ENCODE measurements around the gene NEB. TPM values are rescaled to one million over a fixed set of nuclear protein-coding genes. Genes with fewer than 3 reads are reported as not detected.

The NEB gene
- polyA plus RNA-seq, 2 of the 4 experiments (the other 2 are of a cell fraction): 0.67 to 4.4 TPM

GRCh38 chr2:151782378-151783132 lies 48.3 kb upstream of the NEB start:
- FAIRE-seq: no peak

GRCh38 chr2:151781642-151782041 lies 47.4 kb upstream of the NEB start:
- DNase-seq (ENCODE audit: low read depth in 1 of 2, low spot score in 1 of 2) (no peak), ATAC-seq (no peak), FAIRE-seq (no peak)
- WGBS (ENCODE audit: missing lambda C conversion rate): 84% methylated on average over 4 of the region's 4 CpGs
- H3K27ac ChIP-seq: no peak overlapping the region
- no peak overlapping the region for H3K4me2 ChIP-seq
- CTCF ChIA-PET: no interaction called here
- H3K4me1 ChIP-seq: no peaks in the 10 kb centered on the region
- POLR2A ChIA-PET: no interaction called here
- H3K9me3 ChIP-seq: no peaks in the 10 kb centered on the region
- no peak overlapping the region for H3K4me3 ChIP-seq
- TF ChIP-seq NR3C1 (IDR thresholded peaks at IDR 0.05) (no peak), HOXB13 (CRISPR knock-in tag; IDR thresholded peaks at IDR 0.05; ENCODE audit: low read depth) (no peak), MYC (IDR thresholded peaks at IDR 0.05; ENCODE audit: borderline replicate concordance, low read length) (no peak), JUNB (IDR thresholded peaks at IDR 0.05) (no peak), KDM1A (IDR thresholded peaks at IDR 0.05; ENCODE audit: low read depth) (no peak), TFCP2L1 (CRISPR knock-in tag; IDR thresholded peaks at IDR 0.05) (no peak), CBX8 (IDR thresholded peaks at IDR 0.05) (no peak), EHMT2 (IDR thresholded peaks at IDR 0.05; ENCODE audit: low read depth) (no peak), BHLHE40 (IDR thresholded peaks at IDR 0.05; ENCODE audit: low read depth, low read length) (no peak), MAFK (IDR thresholded peaks at IDR 0.05; ENCODE audit: partially characterized antibody) (no peak), ELK1 (IDR thresholded peaks at IDR 0.05; ENCODE audit: low read depth, low read length) (no peak), CBX2 (IDR thresholded peaks at IDR 0.05; ENCODE audit: borderline replicate concordance, low read depth) (no peak), FOSB (CRISPR knock-in tag; IDR thresholded peaks at IDR 0.05) (no peak), TP53 (CRISPR knock-in tag; IDR thresholded peaks at IDR 0.05) (no peak), CEBPB (IDR thresholded peaks at IDR 0.05) (no peak), CTCF (IDR thresholded peaks at IDR 0.05) (no peak)

More at GRCh38 chr2:151782378-151783132, 48.3 kb upstream of the NEB start:
- ChIA-PET CTCF (no interaction called here), POLR2A (no interaction called here)
- ATAC-seq (no peak), DNase-seq (ENCODE audit: low read depth in 1 of 2, low spot score in 1 of 2) (no peak)
- TF ChIP-seq CHD2 (IDR thresholded peaks at IDR 0.05; ENCODE audit: low read length, partially characterized antibody) (no peak), CEBPB (IDR thresholded peaks at IDR 0.05) (no peak), ZC3H11A (IDR thresholded peaks at IDR 0.05) (no peak), PHF8 (IDR thresholded peaks at IDR 0.05; ENCODE audit: borderline replicate concordance, low read depth) (no peak), POLR2AphosphoS2 (conservative IDR thresholded peaks at IDR 0.05; ENCODE audit: low read length) (no peak), HES2 (IDR thresholded peaks at IDR 0.05) (no peak), CHD4 (IDR thresholded peaks at IDR 0.05; ENCODE audit: borderline replicate concordance) (no peak), NPAS2 (CRISPR knock-in tag; IDR thresholded peaks at IDR 0.05; ENCODE audit: borderline replicate concordance) (no peak), BCL3 (IDR thresholded peaks at IDR 0.05) (no peak), POLR2A (IDR thresholded peaks at IDR 0.05; ENCODE audit: low read length) (no peak), EP300 (IDR thresholded peaks at IDR 0.05) (no peak), CTCF (IDR thresholded peaks at IDR 0.05) (no peak), FOSL2 (IDR thresholded peaks at IDR 0.05) (no peak), FOSL2 (CRISPR knock-in tag; IDR thresholded peaks at IDR 0.05) (no peak), KDM5A (IDR thresholded peaks at IDR 0.05) (no peak), PBX3 (IDR thresholded peaks at IDR 0.05) (no peak), CBX8 (IDR thresholded peaks at IDR 0.05) (no peak), KDM1A (IDR thresholded peaks at IDR 0.05; ENCODE audit: low read depth) (no peak)
- no peak overlapping the region for H3K27ac ChIP-seq
- H3K9me3 ChIP-seq: no peaks in the 10 kb centered on the region
- no peak overlapping the region for H3K4me3 ChIP-seq
- H3K4me1 ChIP-seq: no peaks in the 10 kb centered on the region
- H3K4me2 ChIP-seq: no peak overlapping the region
- WGBS (ENCODE audit: missing lambda C conversion rate): 80% methylated on average over 6 of the region's 6 CpGs
